ENCODE data around the gene FGGY.
"Not testable (repeated sequence)": the region's sequence is repeated elsewhere in the genome, so short reads cannot be mapped to it uniquely, and the experiment has no call there.

The FGGY gene

GRCh38 chr1:59549903-59550302, 253.0 kb downstream of the FGGY start:
- H3K4me1 ChIP-seq (ENCODE audit: control insufficient read depth, insufficient read depth, low read length), result peaks cover 28% of the 10 kb centered on the region
- H3K27ac ChIP-seq (ENCODE audit: low read length), result peak overlapping the region; percentile 46
- H3K36me3 ChIP-seq (ENCODE audit: control insufficient read depth in 2 of 2, insufficient read depth in 2 of 2, low read length in 2 of 2), result no peaks in the 10 kb centered on the region
- no peaks in the 10 kb centered on the region for H3K9me3 ChIP-seq (ENCODE audit: control insufficient read depth in 2 of 2, low read length in 2 of 2)
- no peak overlapping the region for H3K4me3 ChIP-seq (ENCODE audit: low read length in 2 of 2)
- H3K27me3 ChIP-seq (ENCODE audit: control insufficient read depth in 1 of 2, insufficient read depth in 2 of 2, low read length in 2 of 2), result no peaks in the 10 kb centered on the region
- H3K9ac ChIP-seq (ENCODE audit: low read length in 2 of 2), result no peak overlapping the region

- Histone ChIP-seq H3K27ac (ENCODE audit: low read length) (no peak overlapping the region), H3K4me3 (ENCODE audit: low read length in 2 of 2) (no peak overlapping the region), H3K9ac (ENCODE audit: low read length in 2 of 2) (no peak overlapping the region), H3K36me3 (ENCODE audit: control insufficient read depth in 2 of 2, insufficient read depth in 2 of 2, low read length in 2 of 2) (no peaks in the 10 kb centered on the region), H3K27me3 (ENCODE audit: control insufficient read depth in 1 of 2, insufficient read depth in 2 of 2, low read length in 2 of 2) (no peaks in the 10 kb centered on the region), H3K4me1 (ENCODE audit: control insufficient read depth, insufficient read depth, low read length) (peaks cover 28% of the 10 kb centered on the region), H3K9me3 (ENCODE audit: control insufficient read depth in 2 of 2, low read length in 2 of 2) (no peaks in the 10 kb centered on the region)
Observed at GRCh38 chr1:59552007-59552406, 255.1 kb downstream of the FGGY start.

- H3K4me1 ChIP-seq (ENCODE audit: control insufficient read depth, insufficient read depth, low read length), result peaks cover 28% of the 10 kb centered on the region
- no peak overlapping the region for H3K27ac ChIP-seq (ENCODE audit: low read length)
- no peaks in the 10 kb centered on the region for H3K36me3 ChIP-seq (ENCODE audit: control insufficient read depth in 2 of 2, insufficient read depth in 2 of 2, low read length in 2 of 2)
- H3K4me3 ChIP-seq (ENCODE audit: low read length in 2 of 2), result no peak overlapping the region
- H3K9ac ChIP-seq (ENCODE audit: low read length in 2 of 2), result no peak overlapping the region
- no peaks in the 10 kb centered on the region for H3K27me3 ChIP-seq (ENCODE audit: control insufficient read depth in 1 of 2, insufficient read depth in 2 of 2, low read length in 2 of 2)
- no peaks in the 10 kb centered on the region for H3K9me3 ChIP-seq (ENCODE audit: control insufficient read depth in 2 of 2, low read length in 2 of 2)
Observed at GRCh38 chr1:59553371-59553770, 256.5 kb downstream of the FGGY start.

DNA sequence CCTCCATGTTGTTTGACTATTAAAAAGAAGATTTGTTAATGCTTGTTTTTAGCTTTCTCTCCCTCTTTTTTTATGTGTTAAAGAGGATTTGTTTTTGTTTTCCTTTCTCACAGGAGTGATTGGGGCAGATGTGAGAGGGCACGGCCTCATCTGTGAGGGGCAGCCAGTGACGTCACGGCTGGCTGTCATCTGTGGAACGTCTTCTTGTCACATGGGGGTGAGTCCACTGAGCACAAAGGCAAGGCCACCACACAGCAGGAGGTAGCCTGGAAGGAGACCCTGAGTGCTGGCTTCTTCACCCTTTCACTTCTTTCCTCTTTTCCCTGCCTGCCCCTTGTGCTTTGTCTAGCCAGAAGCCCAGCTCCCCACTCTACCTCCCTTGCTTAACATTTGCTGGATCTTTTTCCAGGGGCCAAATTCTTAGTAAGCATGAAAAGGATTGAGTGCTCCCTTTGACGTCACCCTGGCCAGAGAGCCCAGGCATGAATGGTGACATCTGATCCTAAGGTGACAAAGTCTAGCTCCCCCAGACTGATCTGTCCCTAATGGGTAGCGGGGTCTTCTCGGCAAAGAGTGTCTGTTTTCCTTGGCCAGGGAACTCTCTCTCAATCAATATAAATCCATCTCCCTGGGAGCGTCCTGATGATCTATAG, 257.2 kb downstream of the FGGY start:
- no peak overlapping the region for H3K9ac ChIP-seq (ENCODE audit: low read length in 2 of 2)
- H3K4me3 ChIP-seq (ENCODE audit: low read length in 2 of 2), result no peak overlapping the region
- peaks cover 28% of the 10 kb centered on the region for H3K4me1 ChIP-seq (ENCODE audit: control insufficient read depth, insufficient read depth, low read length)
- no peaks in the 10 kb centered on the region for H3K27me3 ChIP-seq (ENCODE audit: control insufficient read depth in 1 of 2, insufficient read depth in 2 of 2, low read length in 2 of 2)
- no peaks in the 10 kb centered on the region for H3K36me3 ChIP-seq (ENCODE audit: control insufficient read depth in 2 of 2, insufficient read depth in 2 of 2, low read length in 2 of 2)
- no peak overlapping the region for H3K27ac ChIP-seq (ENCODE audit: low read length)
- no peaks in the 10 kb centered on the region for H3K9me3 ChIP-seq (ENCODE audit: control insufficient read depth in 2 of 2, low read length in 2 of 2)

DNA sequence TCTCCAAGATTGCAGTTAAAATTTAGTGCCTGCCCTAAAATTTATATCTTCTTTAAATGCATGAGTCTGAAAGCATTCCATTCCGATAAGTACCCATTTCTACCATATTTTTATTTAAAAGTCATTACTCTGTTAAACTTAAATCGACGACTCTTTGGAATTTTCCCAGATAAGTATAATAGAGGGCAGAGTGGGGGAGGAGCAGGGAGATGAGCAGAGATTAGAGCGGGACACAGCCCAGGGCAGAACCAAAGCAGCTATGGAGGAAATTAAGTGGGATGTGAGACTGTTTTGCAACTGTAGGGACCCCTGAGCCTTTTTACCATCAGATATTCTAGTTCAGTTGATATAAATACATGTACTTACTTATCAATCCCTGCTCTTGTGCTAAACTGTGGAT, 257.9 kb downstream of the FGGY start:
- Histone ChIP-seq H3K36me3 (ENCODE audit: control insufficient read depth in 2 of 2, insufficient read depth in 2 of 2, low read length in 2 of 2) (no peaks in the 10 kb centered on the region), H3K9ac (ENCODE audit: low read length in 2 of 2) (no peak overlapping the region), H3K4me1 (ENCODE audit: control insufficient read depth, insufficient read depth, low read length) (peaks cover 21% of the 10 kb centered on the region), H3K27ac (ENCODE audit: low read length) (no peak overlapping the region), H3K4me3 (ENCODE audit: low read length in 2 of 2) (no peak overlapping the region), H3K9me3 (ENCODE audit: control insufficient read depth in 2 of 2, low read length in 2 of 2) (no peaks in the 10 kb centered on the region), H3K27me3 (ENCODE audit: control insufficient read depth in 1 of 2, insufficient read depth in 2 of 2, low read length in 2 of 2) (no peaks in the 10 kb centered on the region)

DNA sequence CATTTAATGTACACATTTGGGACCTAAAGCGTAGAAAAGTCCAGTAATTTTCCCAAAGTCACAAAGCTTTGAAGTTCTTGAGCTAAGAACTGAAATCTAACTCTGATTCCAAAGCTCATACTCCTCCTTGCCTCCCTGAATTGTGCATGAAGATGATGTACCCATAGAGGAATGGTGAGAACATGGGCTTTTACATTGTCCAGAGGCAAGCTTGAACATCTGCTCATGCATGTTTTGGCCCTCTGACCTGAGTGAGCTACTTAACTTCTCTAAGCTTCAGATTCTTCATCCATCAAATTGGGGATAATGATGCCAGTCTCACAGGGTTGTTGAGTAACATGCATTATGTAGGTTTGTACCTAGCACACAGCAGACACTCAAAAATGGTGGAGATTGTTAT, 259.5 kb downstream of the FGGY start:
- Histone ChIP-seq H3K4me1 (ENCODE audit: control insufficient read depth, insufficient read depth, low read length) (peaks cover 12% of the 10 kb centered on the region), H3K9me3 (ENCODE audit: control insufficient read depth in 2 of 2, low read length in 2 of 2) (no peaks in the 10 kb centered on the region), H3K27me3 (ENCODE audit: control insufficient read depth in 1 of 2, insufficient read depth in 2 of 2, low read length in 2 of 2) (no peaks in the 10 kb centered on the region), H3K36me3 (ENCODE audit: control insufficient read depth in 2 of 2, insufficient read depth in 2 of 2, low read length in 2 of 2) (no peaks in the 10 kb centered on the region), H3K27ac (ENCODE audit: low read length) (no peak overlapping the region), H3K9ac (ENCODE audit: low read length in 2 of 2) (no peak overlapping the region), H3K4me3 (ENCODE audit: low read length in 2 of 2) (no peak overlapping the region)

GRCh38 chr1:59556802-59557548, 260.1 kb downstream of the FGGY start:
- H3K27me3 ChIP-seq (ENCODE audit: control insufficient read depth in 1 of 2, insufficient read depth in 2 of 2, low read length in 2 of 2), result no peaks in the 10 kb centered on the region
- no peak overlapping the region for H3K9ac ChIP-seq (ENCODE audit: low read length in 2 of 2)
- no peak overlapping the region for H3K4me3 ChIP-seq (ENCODE audit: low read length in 2 of 2)
- no peak overlapping the region for H3K27ac ChIP-seq (ENCODE audit: low read length)
- no peaks in the 10 kb centered on the region for H3K36me3 ChIP-seq (ENCODE audit: control insufficient read depth in 2 of 2, insufficient read depth in 2 of 2, low read length in 2 of 2)
- H3K4me1 ChIP-seq (ENCODE audit: control insufficient read depth, insufficient read depth, low read length), result peaks cover 12% of the 10 kb centered on the region
- H3K9me3 ChIP-seq (ENCODE audit: control insufficient read depth in 2 of 2, low read length in 2 of 2), result no peaks in the 10 kb centered on the region

- H3K36me3 ChIP-seq (ENCODE audit: control insufficient read depth in 2 of 2, insufficient read depth in 2 of 2, low read length in 2 of 2), result no peaks in the 10 kb centered on the region
- no peaks in the 10 kb centered on the region for H3K27me3 ChIP-seq (ENCODE audit: control insufficient read depth in 1 of 2, insufficient read depth in 2 of 2, low read length in 2 of 2)
- peaks cover 11% of the 10 kb centered on the region for H3K4me1 ChIP-seq (ENCODE audit: control insufficient read depth, insufficient read depth, low read length)
- no peak overlapping the region for H3K4me3 ChIP-seq (ENCODE audit: low read length in 2 of 2)
- no peaks in the 10 kb centered on the region for H3K9me3 ChIP-seq (ENCODE audit: control insufficient read depth in 2 of 2, low read length in 2 of 2)
- H3K9ac ChIP-seq (ENCODE audit: low read length in 2 of 2), result no peak overlapping the region
- H3K27ac ChIP-seq (ENCODE audit: low read length), result no peak overlapping the region
Observed at GRCh38 chr1:59557549-59557885, 260.6 kb downstream of the FGGY start.

DNA sequence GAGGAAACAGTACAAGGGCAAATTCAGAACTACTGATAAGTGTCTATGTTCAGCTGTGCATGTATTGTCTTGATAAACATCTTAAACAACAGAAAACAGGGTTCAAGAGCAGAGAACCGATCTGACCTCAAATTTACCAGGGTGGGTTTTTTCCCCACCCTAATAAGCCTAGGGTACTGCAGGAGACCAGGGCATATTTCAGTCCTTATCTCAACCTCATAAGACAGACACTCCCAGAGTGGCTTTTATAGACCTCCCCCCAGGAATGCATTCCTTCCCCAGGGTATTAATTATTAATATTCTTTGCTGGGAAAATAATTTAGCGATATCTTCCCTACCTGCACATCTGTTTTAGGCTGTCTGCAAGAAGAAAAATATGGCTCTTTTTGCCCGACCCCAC, 261.7 kb downstream of the FGGY start:
- not testable (repeated sequence) for H3K27ac ChIP-seq (ENCODE audit: low read length); H3K4me3 ChIP-seq (ENCODE audit: low read length in 2 of 2)

GRCh38 chr1:59560807-59561450, 264.0 kb downstream of the FGGY start:
- Histone ChIP-seq H3K27ac (ENCODE audit: low read length) (no peak overlapping the region), H3K9ac (ENCODE audit: low read length in 2 of 2) (no peak overlapping the region), H3K9me3 (ENCODE audit: control insufficient read depth in 2 of 2, low read length in 2 of 2) (no peaks in the 10 kb centered on the region), H3K27me3 (ENCODE audit: control insufficient read depth in 1 of 2, insufficient read depth in 2 of 2, low read length in 2 of 2) (no peaks in the 10 kb centered on the region), H3K36me3 (ENCODE audit: control insufficient read depth in 2 of 2, insufficient read depth in 2 of 2, low read length in 2 of 2) (no peaks in the 10 kb centered on the region), H3K4me3 (ENCODE audit: low read length in 2 of 2) (no peak overlapping the region), H3K4me1 (ENCODE audit: control insufficient read depth, insufficient read depth, low read length) (no peaks in the 10 kb centered on the region)

More for the DNA sequence above, 261.7 kb downstream of the FGGY start:
- H3K9me3 ChIP-seq (ENCODE audit: control insufficient read depth in 2 of 2, low read length in 2 of 2); H3K27me3 ChIP-seq (ENCODE audit: control insufficient read depth in 1 of 2, insufficient read depth in 2 of 2, low read length in 2 of 2); H3K9ac ChIP-seq (ENCODE audit: low read length in 2 of 2); H3K36me3 ChIP-seq (ENCODE audit: control insufficient read depth in 2 of 2, insufficient read depth in 2 of 2, low read length in 2 of 2); H3K4me1 ChIP-seq (ENCODE audit: control insufficient read depth, insufficient read depth, low read length): not testable (repeated sequence)

DNA sequence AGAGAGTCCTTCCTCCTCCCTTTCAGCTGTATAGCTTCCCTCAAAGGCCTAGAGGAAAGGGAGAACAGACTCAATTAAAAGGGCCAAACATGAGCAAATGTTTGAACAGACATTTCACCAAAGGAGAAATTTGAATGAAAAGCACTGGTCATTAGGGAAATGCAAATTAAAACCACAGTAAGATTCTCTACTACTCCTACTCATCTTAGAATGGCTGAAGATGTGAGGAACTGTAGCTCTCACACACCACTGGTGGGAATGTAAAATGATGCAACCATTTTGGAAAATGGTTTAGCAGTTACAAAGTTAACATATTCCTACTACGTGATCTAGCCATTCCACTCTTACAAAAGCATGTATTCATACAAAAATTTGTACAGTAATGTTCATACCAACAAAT, 264.9 kb downstream of the FGGY start:
- Histone ChIP-seq H3K27ac (ENCODE audit: low read length) (no peak overlapping the region), H3K4me1 (ENCODE audit: control insufficient read depth, insufficient read depth, low read length) (no peaks in the 10 kb centered on the region), H3K9me3 (ENCODE audit: control insufficient read depth in 2 of 2, low read length in 2 of 2) (no peaks in the 10 kb centered on the region), H3K27me3 (ENCODE audit: control insufficient read depth in 1 of 2, insufficient read depth in 2 of 2, low read length in 2 of 2) (no peaks in the 10 kb centered on the region), H3K4me3 (ENCODE audit: low read length in 2 of 2) (no peak overlapping the region), H3K36me3 (ENCODE audit: control insufficient read depth in 2 of 2, insufficient read depth in 2 of 2, low read length in 2 of 2) (no peaks in the 10 kb centered on the region), H3K9ac (ENCODE audit: low read length in 2 of 2) (no peak overlapping the region)
